ENCODE measurements around the gene NEU1.
"Not testable (repeated sequence)": the region's sequence is repeated elsewhere in the genome, so short reads cannot be mapped to it uniquely, and the experiment has no call there.

NEU1 gene

DNA sequence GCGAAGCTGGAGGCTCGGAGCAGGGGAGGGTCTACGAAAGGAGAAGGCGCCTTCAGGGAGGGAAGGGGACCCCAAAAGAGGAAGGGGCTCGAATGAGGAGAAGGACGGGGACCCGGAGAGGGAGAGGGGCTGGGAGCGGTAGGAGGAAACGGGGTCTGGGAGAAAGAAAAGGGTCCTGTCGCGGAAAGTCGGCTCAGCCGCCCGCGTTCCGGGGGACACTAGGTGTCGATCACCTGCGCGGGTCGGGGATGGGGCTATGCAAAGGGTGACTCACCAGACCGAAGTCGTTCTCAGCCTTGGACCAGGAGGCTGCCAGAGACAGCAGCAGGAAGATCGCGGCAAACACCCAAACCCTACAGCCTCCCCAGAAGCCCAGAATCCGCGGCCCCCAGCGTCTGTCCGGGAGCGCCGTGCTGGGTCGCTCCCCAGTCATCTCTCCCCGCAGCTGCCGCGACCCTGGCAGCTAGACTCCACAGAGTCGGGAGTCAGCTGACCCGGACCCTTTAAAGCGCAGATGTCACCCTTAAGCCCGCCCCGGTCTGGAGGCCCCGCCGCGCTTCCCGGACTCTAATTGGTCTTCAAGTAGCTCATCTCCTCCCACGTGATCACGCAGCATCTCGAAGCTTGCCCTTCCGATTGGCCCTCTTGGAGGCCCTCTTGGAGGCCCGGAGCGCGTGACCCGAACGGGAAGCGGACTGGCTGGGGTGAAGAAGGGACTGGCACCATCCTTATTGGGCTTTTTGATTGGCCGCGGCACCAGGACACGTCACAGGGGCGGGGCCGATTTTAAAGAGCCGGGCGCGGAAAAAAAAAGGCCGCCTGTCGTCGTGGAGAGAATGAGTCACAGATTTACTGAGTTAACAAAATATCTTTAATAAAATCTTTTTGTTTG is at the start of gene NEU1:
NEU1 (minus strand) TSS at position 478 of the 892 bp plus-strand sequence; CDS start at position 433, 45 bp downstream.
- ATAC-seq = peak; percentile 96
- TF ChIP-seq RARB (CRISPR knock-in tag; IDR thresholded peaks at IDR 0.05) = no peak
- TF ChIP-seq TCF4 (CRISPR knock-in tag; IDR thresholded peaks at IDR 0.05; ENCODE audit: borderline replicate concordance) = no peak; the same call in 1 of the 2 replicates
- TF ChIP-seq ESRRG (CRISPR knock-in tag; IDR thresholded peaks at IDR 0.05) = no peak
- no peak for TF ChIP-seq SNAI2 (CRISPR knock-in tag; IDR thresholded peaks at IDR 0.05)
- TF ChIP-seq ZNF565 (CRISPR knock-in tag; conservative IDR thresholded peaks at IDR 0.05; ENCODE audit: low read depth) = no peak
- no peak for TF ChIP-seq ZNF8 (CRISPR knock-in tag; IDR thresholded peaks at IDR 0.05)
- no peak for TF ChIP-seq OSR1 (CRISPR knock-in tag; IDR thresholded peaks at IDR 0.05)
- no peak for TF ChIP-seq ZNF70 (CRISPR knock-in tag; IDR thresholded peaks at IDR 0.05)
- TF ChIP-seq ISL1 (CRISPR knock-in tag; IDR thresholded peaks at IDR 0.05) = no peak

DNA sequence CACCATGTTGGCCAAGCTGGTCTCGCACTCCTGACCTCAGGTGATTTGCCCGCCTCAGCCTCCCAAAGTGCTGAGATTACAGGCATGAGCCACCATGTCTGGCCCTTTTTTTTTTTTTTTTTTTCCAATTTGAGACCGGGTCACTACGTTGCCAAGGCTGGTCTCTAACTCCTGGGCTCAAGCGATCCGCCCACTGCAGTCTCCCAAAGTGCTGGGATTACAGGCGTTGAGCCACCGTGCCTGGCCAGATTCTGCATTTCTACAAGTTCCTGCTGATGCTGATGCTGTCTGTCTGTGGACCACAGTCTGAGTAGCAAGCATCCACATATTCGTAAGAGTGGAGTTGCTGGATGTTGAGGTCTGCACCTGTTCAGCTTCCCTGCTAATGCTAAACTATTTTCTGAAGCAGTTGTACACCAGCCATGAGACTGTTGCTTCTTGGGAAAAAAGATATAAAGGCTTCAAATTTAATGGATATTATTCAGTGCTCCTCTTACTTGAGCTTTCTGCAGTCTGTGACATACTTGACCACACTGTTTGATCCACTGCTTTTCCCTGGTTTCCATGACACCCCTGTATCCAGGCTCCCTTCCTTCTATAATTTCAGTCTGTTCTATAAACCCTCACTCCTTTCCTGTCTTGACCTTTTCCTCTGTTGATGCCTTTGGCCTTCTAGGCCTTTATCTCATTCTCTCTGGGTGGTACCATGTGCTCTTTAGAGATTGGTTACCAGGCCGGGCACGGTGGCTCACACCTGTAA is 49.4 kb upstream of the NEU1 start:
- peak; percentile 31; the same call in 2 of the 3 replicates for ATAC-seq
- TF ChIP-seq PPARA (CRISPR knock-in tag; IDR thresholded peaks at IDR 0.05; ENCODE audit: borderline replicate concordance) = no peak
- TF ChIP-seq, protein P1, sequence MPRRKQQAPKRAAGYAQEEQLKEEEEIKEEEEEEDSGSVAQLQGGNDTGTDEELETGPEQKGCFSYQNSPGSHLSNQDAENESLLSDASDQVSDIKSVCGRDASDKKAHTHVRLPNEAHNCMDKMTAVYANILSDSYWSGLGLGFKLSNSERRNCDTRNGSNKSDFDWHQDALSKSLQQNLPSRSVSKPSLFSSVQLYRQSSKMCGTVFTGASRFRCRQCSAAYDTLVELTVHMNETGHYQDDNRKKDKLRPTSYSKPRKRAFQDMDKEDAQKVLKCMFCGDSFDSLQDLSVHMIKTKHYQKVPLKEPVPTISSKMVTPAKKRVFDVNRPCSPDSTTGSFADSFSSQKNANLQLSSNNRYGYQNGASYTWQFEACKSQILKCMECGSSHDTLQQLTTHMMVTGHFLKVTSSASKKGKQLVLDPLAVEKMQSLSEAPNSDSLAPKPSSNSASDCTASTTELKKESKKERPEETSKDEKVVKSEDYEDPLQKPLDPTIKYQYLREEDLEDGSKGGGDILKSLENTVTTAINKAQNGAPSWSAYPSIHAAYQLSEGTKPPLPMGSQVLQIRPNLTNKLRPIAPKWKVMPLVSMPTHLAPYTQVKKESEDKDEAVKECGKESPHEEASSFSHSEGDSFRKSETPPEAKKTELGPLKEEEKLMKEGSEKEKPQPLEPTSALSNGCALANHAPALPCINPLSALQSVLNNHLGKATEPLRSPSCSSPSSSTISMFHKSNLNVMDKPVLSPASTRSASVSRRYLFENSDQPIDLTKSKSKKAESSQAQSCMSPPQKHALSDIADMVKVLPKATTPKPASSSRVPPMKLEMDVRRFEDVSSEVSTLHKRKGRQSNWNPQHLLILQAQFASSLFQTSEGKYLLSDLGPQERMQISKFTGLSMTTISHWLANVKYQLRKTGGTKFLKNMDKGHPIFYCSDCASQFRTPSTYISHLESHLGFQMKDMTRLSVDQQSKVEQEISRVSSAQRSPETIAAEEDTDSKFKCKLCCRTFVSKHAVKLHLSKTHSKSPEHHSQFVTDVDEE (CRISPR knock-in tag; IDR thresholded peaks at IDR 0.05) = no peak
- TF ChIP-seq, protein P2, sequence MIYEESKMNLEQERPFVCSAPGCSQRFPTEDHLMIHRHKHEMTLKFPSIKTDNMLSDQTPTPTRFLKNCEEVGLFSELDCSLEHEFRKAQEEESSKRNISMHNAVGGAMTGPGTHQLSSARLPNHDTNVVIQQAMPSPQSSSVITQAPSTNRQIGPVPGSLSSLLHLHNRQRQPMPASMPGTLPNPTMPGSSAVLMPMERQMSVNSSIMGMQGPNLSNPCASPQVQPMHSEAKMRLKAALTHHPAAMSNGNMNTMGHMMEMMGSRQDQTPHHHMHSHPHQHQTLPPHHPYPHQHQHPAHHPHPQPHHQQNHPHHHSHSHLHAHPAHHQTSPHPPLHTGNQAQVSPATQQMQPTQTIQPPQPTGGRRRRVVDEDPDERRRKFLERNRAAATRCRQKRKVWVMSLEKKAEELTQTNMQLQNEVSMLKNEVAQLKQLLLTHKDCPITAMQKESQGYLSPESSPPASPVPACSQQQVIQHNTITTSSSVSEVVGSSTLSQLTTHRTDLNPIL (CRISPR knock-in tag; IDR thresholded peaks at IDR 0.05; ENCODE audit: low read depth) = no peak
- TF ChIP-seq SNAI2 (CRISPR knock-in tag; IDR thresholded peaks at IDR 0.05) = no peak
- TF ChIP-seq ZNF70 (CRISPR knock-in tag; IDR thresholded peaks at IDR 0.05) = no peak
- no peak for TF ChIP-seq ISL1 (CRISPR knock-in tag; IDR thresholded peaks at IDR 0.05)
- no peak for TF ChIP-seq TCF4 (CRISPR knock-in tag; IDR thresholded peaks at IDR 0.05; ENCODE audit: borderline replicate concordance)
- no peak for TF ChIP-seq ARNTL (CRISPR knock-in tag; IDR thresholded peaks at IDR 0.05; ENCODE audit: borderline replicate concordance, low read depth)
- TF ChIP-seq ZFP30 (CRISPR knock-in tag; IDR thresholded peaks at IDR 0.05) = no peak
- no peak for TF ChIP-seq BACH2 (CRISPR knock-in tag; IDR thresholded peaks at IDR 0.05; ENCODE audit: borderline replicate concordance)
- TF ChIP-seq RARB (CRISPR knock-in tag; IDR thresholded peaks at IDR 0.05) = no peak
- no peak for TF ChIP-seq ZFP3 (CRISPR knock-in tag; IDR thresholded peaks at IDR 0.05)
- TF ChIP-seq, protein P3, sequence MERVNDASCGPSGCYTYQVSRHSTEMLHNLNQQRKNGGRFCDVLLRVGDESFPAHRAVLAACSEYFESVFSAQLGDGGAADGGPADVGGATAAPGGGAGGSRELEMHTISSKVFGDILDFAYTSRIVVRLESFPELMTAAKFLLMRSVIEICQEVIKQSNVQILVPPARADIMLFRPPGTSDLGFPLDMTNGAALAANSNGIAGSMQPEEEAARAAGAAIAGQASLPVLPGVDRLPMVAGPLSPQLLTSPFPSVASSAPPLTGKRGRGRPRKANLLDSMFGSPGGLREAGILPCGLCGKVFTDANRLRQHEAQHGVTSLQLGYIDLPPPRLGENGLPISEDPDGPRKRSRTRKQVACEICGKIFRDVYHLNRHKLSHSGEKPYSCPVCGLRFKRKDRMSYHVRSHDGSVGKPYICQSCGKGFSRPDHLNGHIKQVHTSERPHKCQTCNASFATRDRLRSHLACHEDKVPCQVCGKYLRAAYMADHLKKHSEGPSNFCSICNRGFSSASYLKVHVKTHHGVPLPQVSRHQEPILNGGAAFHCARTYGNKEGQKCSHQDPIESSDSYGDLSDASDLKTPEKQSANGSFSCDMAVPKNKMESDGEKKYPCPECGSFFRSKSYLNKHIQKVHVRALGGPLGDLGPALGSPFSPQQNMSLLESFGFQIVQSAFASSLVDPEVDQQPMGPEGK (CRISPR knock-in tag; IDR thresholded peaks at IDR 0.05; ENCODE audit: borderline replicate concordance) = no peak
- no peak for TF ChIP-seq ZNF565 (CRISPR knock-in tag; conservative IDR thresholded peaks at IDR 0.05; ENCODE audit: low read depth)
- TF ChIP-seq ESRRG (CRISPR knock-in tag; IDR thresholded peaks at IDR 0.05) = no peak
- no peak for TF ChIP-seq ZC3H10 (CRISPR knock-in tag; IDR thresholded peaks at IDR 0.05)
- TF ChIP-seq OSR1 (CRISPR knock-in tag; IDR thresholded peaks at IDR 0.05) = no peak
- TF ChIP-seq ZNF8 (CRISPR knock-in tag; IDR thresholded peaks at IDR 0.05) = no peak
- TF ChIP-seq, protein P4, sequence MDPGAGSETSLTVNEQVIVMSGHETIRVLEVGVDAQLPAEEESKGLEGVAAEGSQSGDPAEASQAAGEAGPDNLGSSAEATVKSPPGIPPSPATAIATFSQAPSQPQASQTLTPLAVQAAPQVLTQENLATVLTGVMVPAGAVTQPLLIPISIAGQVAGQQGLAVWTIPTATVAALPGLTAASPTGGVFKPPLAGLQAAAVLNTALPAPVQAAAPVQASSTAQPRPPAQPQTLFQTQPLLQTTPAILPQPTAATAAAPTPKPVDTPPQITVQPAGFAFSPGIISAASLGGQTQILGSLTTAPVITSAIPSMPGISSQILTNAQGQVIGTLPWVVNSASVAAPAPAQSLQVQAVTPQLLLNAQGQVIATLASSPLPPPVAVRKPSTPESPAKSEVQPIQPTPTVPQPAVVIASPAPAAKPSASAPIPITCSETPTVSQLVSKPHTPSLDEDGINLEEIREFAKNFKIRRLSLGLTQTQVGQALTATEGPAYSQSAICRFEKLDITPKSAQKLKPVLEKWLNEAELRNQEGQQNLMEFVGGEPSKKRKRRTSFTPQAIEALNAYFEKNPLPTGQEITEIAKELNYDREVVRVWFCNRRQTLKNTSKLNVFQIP (CRISPR knock-in tag; IDR thresholded peaks at IDR 0.05; ENCODE audit: borderline replicate concordance, low read depth) = no peak

DNA sequence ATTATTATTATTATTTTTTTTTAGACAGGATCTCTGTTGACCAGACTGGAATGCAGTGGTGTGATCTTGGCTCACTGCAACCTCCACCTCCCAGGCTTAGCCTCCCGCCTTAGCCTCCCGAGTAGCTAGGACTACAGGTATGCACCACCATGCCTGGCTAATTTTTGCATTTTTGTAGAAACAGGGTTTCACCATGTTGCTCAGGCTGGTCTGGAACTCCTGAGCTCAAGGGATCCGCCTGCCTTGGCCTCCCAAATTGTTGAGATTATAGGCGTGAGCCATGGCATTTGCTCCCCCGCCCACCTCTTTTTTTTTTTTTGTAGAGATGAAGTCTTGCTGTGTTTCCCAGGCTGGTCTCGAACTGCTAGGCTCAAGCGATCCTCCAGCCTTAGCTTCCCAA is 46.7 kb upstream of the NEU1 start:
- not testable (repeated sequence) for ATAC-seq
